Activated CD8-positive, alpha-beta T cell treated with anti-CD3 and anti-CD28 coated beads for 36 hours (primary cell): Measurements from ENCODE around the gene BCKDK. TPM values are rescaled to one million over a fixed set of nuclear protein-coding genes. Genes with fewer than 3 reads are reported as not detected.

Experiments used
- ATAC-seq: fragments of 200-7000 bp; cut with Tn5 transposase; one replicate; pipeline ENCODE4 v1.10.0; 2021; ENCODE audit warnings: mild to moderate bottlenecking, moderate library complexity
- CTCF ChIA-PET: fragments of 350-600 bp; sonication (Branson Sonifier 250); formaldehyde crosslinking; loops from one replicate; lab custom pipeline; 2021; ENCODE audit warnings: antibody characterized with exemption; lab: Charles Lee
- POLR2A ChIA-PET: fragments of 350-600 bp; sonication (Branson Sonifier 250); formaldehyde crosslinking; loops from one replicate; lab custom pipeline; 2021; ENCODE audit warnings: antibody characterized with exemption; lab: Charles Lee
- DNase-seq: peaks from one replicate; pipeline ENCODE4 v3.0.0-alpha.2; 2020
- H3K27ac Mint-ChIP-seq: one replicate; pipeline ENCODE4 v1.8.0; 2021; ENCODE audit warnings: mild to moderate bottlenecking, mixed read lengths
- H3K27me3 Mint-ChIP-seq: one replicate; pipeline ENCODE4 v1.8.0; 2021; ENCODE audit warnings: mixed read lengths
- H3K36me3 Mint-ChIP-seq: one replicate; pipeline ENCODE4 v1.8.0; 2021; ENCODE audit warnings: low read depth, mixed read lengths
- H3K4me1 Mint-ChIP-seq: one replicate; pipeline ENCODE4 v1.8.0; 2021; ENCODE audit warnings: low read depth, mixed read lengths
- H3K4me3 Mint-ChIP-seq: one replicate; pipeline ENCODE4 v1.8.0; 2021; ENCODE audit warnings: mild to moderate bottlenecking, moderate library complexity, mixed read lengths
- H3K9me3 Mint-ChIP-seq: one replicate; pipeline ENCODE4 v1.8.0; 2021; ENCODE audit warnings: mixed read lengths
- intact Hi-C: fragments of 100-400 bp; cut with micrococcal nuclease; formaldehyde crosslinking; loops from one replicate; pipeline ENCODE4 v1.10.0; 2022
- total RNA-seq, 2 experiments: library from RNA; stranded (reverse); gene quantifications; one replicate each; pipeline ENCODE4 v1.2.3, GENCODE V29; 2021
- TF ChIP-seq, protein P1 (sequence below): fragments of 200-600 bp; IDR thresholded peaks from one replicate; pipeline ENCODE4 v1.8.0; 2022; ENCODE audit warnings: antibody characterized with exemption, mild to moderate bottlenecking

Gene BCKDK
- total RNA-seq, 2 experiments from 2014 or later, result 55.1 to 58.7 TPM

DNA sequence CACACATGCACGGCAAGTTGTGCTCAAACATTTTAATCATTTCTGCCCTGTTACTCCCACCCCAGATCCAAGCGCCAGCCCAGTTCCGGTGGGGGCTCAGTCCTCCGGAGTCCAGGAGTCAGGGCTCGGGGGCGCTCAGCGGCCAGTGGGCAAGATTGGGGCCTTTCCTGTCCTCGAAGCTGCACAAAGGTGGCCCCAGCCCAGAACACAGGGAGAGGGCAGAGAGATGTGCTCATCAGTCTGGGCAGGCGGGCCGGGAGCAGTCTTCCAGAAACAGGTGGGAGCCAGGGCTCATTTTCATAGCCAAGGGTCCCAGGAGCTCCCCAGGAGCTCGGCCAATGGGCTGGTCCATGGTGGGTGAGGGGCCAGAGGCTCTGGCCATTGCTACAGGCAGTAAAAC, 23.2 kb downstream of the BCKDK start:
- TF ChIP-seq, protein P1, sequence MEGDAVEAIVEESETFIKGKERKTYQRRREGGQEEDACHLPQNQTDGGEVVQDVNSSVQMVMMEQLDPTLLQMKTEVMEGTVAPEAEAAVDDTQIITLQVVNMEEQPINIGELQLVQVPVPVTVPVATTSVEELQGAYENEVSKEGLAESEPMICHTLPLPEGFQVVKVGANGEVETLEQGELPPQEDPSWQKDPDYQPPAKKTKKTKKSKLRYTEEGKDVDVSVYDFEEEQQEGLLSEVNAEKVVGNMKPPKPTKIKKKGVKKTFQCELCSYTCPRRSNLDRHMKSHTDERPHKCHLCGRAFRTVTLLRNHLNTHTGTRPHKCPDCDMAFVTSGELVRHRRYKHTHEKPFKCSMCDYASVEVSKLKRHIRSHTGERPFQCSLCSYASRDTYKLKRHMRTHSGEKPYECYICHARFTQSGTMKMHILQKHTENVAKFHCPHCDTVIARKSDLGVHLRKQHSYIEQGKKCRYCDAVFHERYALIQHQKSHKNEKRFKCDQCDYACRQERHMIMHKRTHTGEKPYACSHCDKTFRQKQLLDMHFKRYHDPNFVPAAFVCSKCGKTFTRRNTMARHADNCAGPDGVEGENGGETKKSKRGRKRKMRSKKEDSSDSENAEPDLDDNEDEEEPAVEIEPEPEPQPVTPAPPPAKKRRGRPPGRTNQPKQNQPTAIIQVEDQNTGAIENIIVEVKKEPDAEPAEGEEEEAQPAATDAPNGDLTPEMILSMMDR, result no peak
- H3K9me3 Mint-ChIP-seq, result no peaks in the 10 kb centered on the region
- no peak for DNase-seq
- intact Hi-C loops, result no loop called here
- H3K27ac Mint-ChIP-seq, result no peak overlapping the region
- H3K4me1 Mint-ChIP-seq, result peaks cover 2% of the 10 kb centered on the region
- ATAC-seq, result no peak
- H3K27me3 Mint-ChIP-seq, result no peaks in the 10 kb centered on the region
- peaks cover 7% of the 10 kb centered on the region for H3K36me3 Mint-ChIP-seq
- H3K4me3 Mint-ChIP-seq, result no peak overlapping the region
- ChIA-PET CTCF (interaction anchor here (1.1 to 3.0 kb wide), 2 partner anchors 11 kb away, joined by 3 to 12 read pairs; no protein-coding TSS in a partner anchor), POLR2A (interaction anchor here (0.9 kb wide), 1 partner anchor 14 kb away, joined by 4 read pairs; the partner anchor contains the start of gene KAT8)

DNA sequence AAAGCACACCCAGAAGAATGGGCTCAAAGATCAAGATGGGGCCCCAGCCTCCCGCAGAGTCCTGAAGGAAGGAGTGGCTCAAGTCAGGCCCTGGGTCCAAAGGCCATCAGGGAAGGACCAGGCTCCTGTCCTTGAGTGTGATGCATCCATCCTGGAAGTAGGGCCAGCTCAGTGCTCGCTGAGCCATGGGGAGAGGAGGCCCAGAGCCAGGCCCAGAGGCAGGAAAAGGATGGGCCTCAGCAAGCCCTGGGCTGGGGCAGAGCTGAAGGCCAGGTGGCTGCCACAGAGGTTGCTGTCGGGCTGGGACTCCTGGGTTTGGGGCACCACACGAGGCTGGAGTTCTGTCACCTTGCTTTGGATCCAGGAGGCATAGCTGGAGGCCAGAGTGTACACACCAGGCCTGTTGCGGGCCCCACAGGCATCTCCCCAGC, 23.7 kb downstream of the BCKDK start:
- Mint-ChIP-seq H3K4me1 (peaks cover 2% of the 10 kb centered on the region), H3K36me3 (peaks cover 7% of the 10 kb centered on the region), H3K9me3 (no peaks in the 10 kb centered on the region), H3K27me3 (no peaks in the 10 kb centered on the region), H3K27ac (no peak overlapping the region), H3K4me3 (no peak overlapping the region)
- intact Hi-C loops, result no loop called here
- ChIA-PET CTCF (interaction anchor here (1.1 to 3.0 kb wide), 2 partner anchors 10 to 11 kb away, joined by 3 to 12 read pairs; no protein-coding TSS in a partner anchor), POLR2A (interaction anchor here (0.7 to 0.9 kb wide), 2 partner anchors 11 to 14 kb away, joined by 3 to 4 read pairs; partner anchors contain the start of gene KAT8)
- ATAC-seq (no peak), DNase-seq (no peak)
- TF ChIP-seq, protein P1, result no peak

DNA sequence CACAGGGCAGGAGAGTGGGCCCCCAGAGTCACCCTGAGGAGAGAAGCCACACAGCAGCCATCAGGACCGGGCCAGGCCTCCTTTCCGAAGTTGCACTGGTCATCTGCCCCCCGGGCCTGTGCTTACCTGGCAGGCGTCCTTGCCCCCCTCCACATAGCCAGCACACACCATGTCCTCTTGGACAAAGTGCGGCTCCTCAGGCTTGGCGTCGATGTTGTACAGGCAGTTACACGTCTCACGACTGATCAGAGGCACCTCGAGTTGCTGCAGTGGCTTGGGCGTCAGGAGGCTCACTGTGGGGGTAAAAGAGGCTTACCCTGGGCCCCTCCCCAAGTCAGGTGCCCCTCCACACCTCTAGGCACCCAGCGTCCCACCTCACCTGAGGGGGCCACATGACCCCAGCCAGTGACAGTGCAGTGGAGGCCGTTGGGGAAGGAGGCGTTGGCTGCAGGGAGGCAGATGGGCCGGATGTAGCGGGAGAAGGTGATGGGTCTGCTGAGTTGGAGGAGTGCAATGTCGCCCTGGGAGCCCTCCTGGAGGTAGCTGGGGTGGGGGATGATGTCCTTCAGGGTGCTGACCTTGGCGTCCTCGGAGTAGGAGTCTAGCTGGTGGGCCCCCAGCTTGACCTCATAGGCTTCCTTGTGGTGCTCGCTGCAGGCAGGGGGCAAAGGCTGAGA, 24.3 kb downstream of the BCKDK start:
- ATAC-seq (no peak), DNase-seq (no peak)
- TF ChIP-seq, protein P1, result no peak
- H3K36me3 Mint-ChIP-seq, result peaks cover 6% of the 10 kb centered on the region
- H3K27me3 Mint-ChIP-seq, result no peaks in the 10 kb centered on the region
- H3K27ac Mint-ChIP-seq, result no peak overlapping the region
- ChIA-PET CTCF (no interaction called here), POLR2A (interaction anchor here (0.7 to 1.1 kb wide), 3 partner anchors 10 to 47 kb away, joined by 3 to 6 read pairs (median 4); partner anchors contain the start of gene FUS)
- peaks cover 2% of the 10 kb centered on the region for H3K4me1 Mint-ChIP-seq
- no peaks in the 10 kb centered on the region for H3K9me3 Mint-ChIP-seq
- no peak overlapping the region for H3K4me3 Mint-ChIP-seq
- intact Hi-C loops, result no loop called here

DNA sequence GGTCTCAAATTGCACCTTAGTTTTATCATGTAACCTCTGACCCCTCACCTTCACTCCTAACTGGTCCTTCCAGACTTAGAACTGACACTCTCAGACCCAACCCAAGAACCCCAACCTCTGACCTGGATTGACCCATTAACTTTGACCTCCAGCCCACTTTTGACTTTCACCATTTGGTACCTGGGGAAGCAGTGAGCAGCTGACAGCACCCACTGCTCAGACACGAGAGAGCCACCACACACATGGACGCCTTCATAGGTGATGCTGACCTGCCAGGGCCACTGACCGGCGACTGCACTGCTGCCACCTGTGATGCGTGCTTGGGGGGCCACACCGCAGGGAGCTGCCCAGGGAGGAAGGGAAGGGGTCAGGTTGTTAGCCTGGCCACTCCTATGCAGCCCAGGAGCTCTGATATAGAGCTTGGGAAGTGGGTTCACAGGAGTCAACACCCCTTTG, 24.9 kb downstream of the BCKDK start:
- intact Hi-C loops, result no loop called here
- TF ChIP-seq, protein P1, result no peak
- Mint-ChIP-seq H3K4me3 (no peak overlapping the region), H3K9me3 (no peaks in the 10 kb centered on the region), H3K27ac (no peak overlapping the region), H3K36me3 (no peaks in the 10 kb centered on the region), H3K4me1 (peaks cover 2% of the 10 kb centered on the region), H3K27me3 (no peaks in the 10 kb centered on the region)
- DNase-seq (no peak), ATAC-seq (no peak)
- ChIA-PET POLR2A (interaction anchor here (1.0 to 1.1 kb wide), 2 partner anchors 9 to 47 kb away, joined by 4 to 6 read pairs; partner anchors contain the start of gene FUS), CTCF (interaction anchor here (1.2 kb wide), 1 partner anchor 8 kb away, joined by 3 read pairs; no protein-coding TSS in a partner anchor)
